B cell (primary cell): ENCODE data around the gene SHOX.

Experiments used
- EZH2 ChIP-seq: IDR thresholded peaks from 2 replicates; pipeline ENCODE4 v1.6.1; 2012; ENCODE audit warnings: borderline replicate concordance, low read depth, mild to moderate bottlenecking, moderate library complexity, low read length; ENCODE audit not compliant: insufficient read depth, poor library complexity, severe bottlenecking
- TF ChIP-seq, protein P1 (sequence below): fragments of 200-600 bp; IDR thresholded peaks from one replicate; pipeline ENCODE4 v1.8.0; 2022; ENCODE audit warnings: antibody characterized with exemption, mild to moderate bottlenecking

DNA sequence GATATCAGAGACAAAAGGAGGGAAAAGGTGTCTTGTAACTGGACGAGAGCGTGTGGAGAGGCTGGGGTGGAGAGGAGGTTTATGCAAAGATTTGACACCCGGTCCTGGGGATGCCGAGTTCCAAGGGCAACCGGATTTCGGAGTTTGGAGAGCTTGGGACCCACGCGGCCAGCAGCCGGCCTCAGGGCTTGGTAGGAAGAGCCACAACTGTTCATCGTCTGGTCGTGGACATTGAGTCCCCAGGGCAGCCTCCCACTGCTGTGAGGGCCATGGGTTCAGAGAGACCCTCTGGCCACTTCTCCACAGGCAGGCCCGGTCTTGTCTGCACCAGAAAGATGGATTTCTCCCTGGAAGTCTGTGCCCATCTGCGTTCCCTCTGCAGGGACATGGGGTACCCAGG is 46.8 kb downstream of the SHOX start:
- TF ChIP-seq, protein P1, sequence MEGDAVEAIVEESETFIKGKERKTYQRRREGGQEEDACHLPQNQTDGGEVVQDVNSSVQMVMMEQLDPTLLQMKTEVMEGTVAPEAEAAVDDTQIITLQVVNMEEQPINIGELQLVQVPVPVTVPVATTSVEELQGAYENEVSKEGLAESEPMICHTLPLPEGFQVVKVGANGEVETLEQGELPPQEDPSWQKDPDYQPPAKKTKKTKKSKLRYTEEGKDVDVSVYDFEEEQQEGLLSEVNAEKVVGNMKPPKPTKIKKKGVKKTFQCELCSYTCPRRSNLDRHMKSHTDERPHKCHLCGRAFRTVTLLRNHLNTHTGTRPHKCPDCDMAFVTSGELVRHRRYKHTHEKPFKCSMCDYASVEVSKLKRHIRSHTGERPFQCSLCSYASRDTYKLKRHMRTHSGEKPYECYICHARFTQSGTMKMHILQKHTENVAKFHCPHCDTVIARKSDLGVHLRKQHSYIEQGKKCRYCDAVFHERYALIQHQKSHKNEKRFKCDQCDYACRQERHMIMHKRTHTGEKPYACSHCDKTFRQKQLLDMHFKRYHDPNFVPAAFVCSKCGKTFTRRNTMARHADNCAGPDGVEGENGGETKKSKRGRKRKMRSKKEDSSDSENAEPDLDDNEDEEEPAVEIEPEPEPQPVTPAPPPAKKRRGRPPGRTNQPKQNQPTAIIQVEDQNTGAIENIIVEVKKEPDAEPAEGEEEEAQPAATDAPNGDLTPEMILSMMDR = no peak
- TF ChIP-seq EZH2 = no peak
